GM12878 (cell line): Measurements from ENCODE around the gene TET2. TPM values are rescaled to one million over a fixed set of nuclear protein-coding genes. Genes with fewer than 3 reads are reported as not detected.

Experiments used
- ASH2L ChIP-seq: fragments of 300-600, 200-600 bp; sonication (generic); IDR thresholded peaks from 2 replicates; pipeline ENCODE4 v1.6.1; 2017; ENCODE audit warnings: low read depth, mild to moderate bottlenecking, borderline replicate concordance
- CEBPZ ChIP-seq: fragments of 150-350 bp; IDR thresholded peaks from 2 replicates; pipeline ENCODE4 v1.6.1; 2016; ENCODE audit warnings: low read depth, low read length
- CHD2 ChIP-seq: IDR thresholded peaks from 2 replicates; pipeline ENCODE4 v1.6.1; 2011; ENCODE audit warnings: low read depth, low read length, improper control_type of control experiment, borderline replicate concordance
- CREB1 ChIP-seq: IDR thresholded peaks from 2 replicates; pipeline ENCODE4 v1.6.1; 2012; ENCODE audit warnings: low read depth, mild to moderate bottlenecking, inconsistent platforms
- CREM ChIP-seq: IDR thresholded peaks from 2 replicates; pipeline ENCODE4 v1.6.1; 2014; ENCODE audit warnings: antibody characterized with exemption, low read depth
- E2F4 ChIP-seq: IDR thresholded peaks from 2 replicates; pipeline ENCODE4 v1.6.1; 2012; ENCODE audit warnings: low read depth, low read length, improper control_type of control experiment
- EED ChIP-seq: sonication (generic); IDR thresholded peaks from 2 replicates; pipeline ENCODE4 v1.6.1; 2016; ENCODE audit warnings: antibody characterized with exemption, low read depth
- EP300 ChIP-seq, 2 experiments: fragments of 150-350 bp in 1 of 2; IDR thresholded peaks; 2 replicates each; pipeline ENCODE4 v1.6.1; 2011 to 2012; ENCODE audit warnings: low read depth in 2 of 2, low read length in 2 of 2, borderline replicate concordance in 1 of 2, improper control_type of control experiment in 1 of 2, inconsistent platforms in 1 of 2; ENCODE audit not compliant: control insufficient read depth in 1 of 2
- ETV6 ChIP-seq, 2 experiments: fragments of 450-650 bp in 1 of 2; IDR thresholded peaks in 1 of 2; conservative IDR thresholded peaks in 1 of 2; 2 replicates each; pipeline ENCODE4 v1.6.1; 2014; ENCODE audit warnings: antibody characterized with exemption in 1 of 2, borderline replicate concordance in 1 of 2, low read depth in 1 of 2, mild to moderate bottlenecking in 1 of 2, moderate library complexity in 1 of 2
- HDAC2 ChIP-seq: fragments of 200-600 bp; sonication (generic); IDR thresholded peaks from 2 replicates; pipeline ENCODE4 v1.6.1; 2017
- HSF1 ChIP-seq: fragments of 150-350 bp; IDR thresholded peaks from 2 replicates; pipeline ENCODE4 v1.6.1; 2014; ENCODE audit warnings: mild to moderate bottlenecking, low read depth, low read length
- IKZF2 ChIP-seq, 2 experiments: fragments of 450-650 bp; IDR thresholded peaks; 2 replicates each; pipeline ENCODE4 v1.6.1; 2017; ENCODE audit warnings: mild to moderate bottlenecking in 2 of 2, moderate library complexity in 2 of 2
- IRF4 ChIP-seq: IDR thresholded peaks from 2 replicates; pipeline ENCODE4 v1.6.1; 2011; ENCODE audit warnings: low read depth, low read length
- MTA3 ChIP-seq: IDR thresholded peaks from 2 replicates; pipeline ENCODE4 v1.6.1; 2012; ENCODE audit warnings: low read length, inconsistent platforms, borderline replicate concordance
- PBX3 ChIP-seq: IDR thresholded peaks from 2 replicates; pipeline ENCODE4 v1.6.1; 2011; ENCODE audit warnings: mild to moderate bottlenecking, low read depth, low read length, moderate library complexity; ENCODE audit not compliant: insufficient replicate concordance
- PKNOX1 ChIP-seq: fragments of 450-650 bp; IDR thresholded peaks from 2 replicates; pipeline ENCODE4 v1.6.1; 2016; ENCODE audit warnings: mild to moderate bottlenecking
- RUNX3 ChIP-seq: IDR thresholded peaks from 2 replicates; pipeline ENCODE4 v1.6.1; 2012; ENCODE audit warnings: low read length, inconsistent platforms
- SUZ12 ChIP-seq: fragments of 200-600 bp; sonication (generic); IDR thresholded peaks from one replicate; pipeline ENCODE4 v1.6.1; 2018; ENCODE audit warnings: antibody characterized with exemption, mild to moderate bottlenecking; ENCODE audit not compliant: unreplicated experiment
- TCF12 ChIP-seq: IDR thresholded peaks from 2 replicates; pipeline ENCODE4 v1.6.1; 2011; ENCODE audit warnings: low read depth, mild to moderate bottlenecking, low read length
- TCF7 ChIP-seq: IDR thresholded peaks from 2 replicates; pipeline ENCODE4 v1.6.1; 2014; ENCODE audit warnings: antibody characterized with exemption, borderline replicate concordance
- ZNF207 ChIP-seq: fragments of 450-650 bp; IDR thresholded peaks from 2 replicates; pipeline ENCODE4 v1.6.1; 2014; ENCODE audit warnings: antibody characterized with exemption, mild to moderate bottlenecking, borderline replicate concordance
- ZSCAN29 ChIP-seq: fragments of 450-650 bp; IDR thresholded peaks from 2 replicates; pipeline ENCODE4 v1.6.1; 2017; ENCODE audit warnings: mild to moderate bottlenecking, moderate library complexity
- polyA plus RNA-seq, 11 experiments: library from polyadenylated mRNA; depleted of rRNA in 4 of 11; unstranded in 6 of 11; stranded (reverse) in 5 of 11; fragments of >200 nt; fragmentation: Nextera tagmentation in 4 of 11; fragmentation: Illumina TruSeq in 1 of 11; extraction: Ambion mirVana in 4 of 11; extraction: Trizol in 1 of 11; gene quantifications; 1 replicate in 1 of 11; 2 replicates in 10 of 11; pipeline versions ENCODE4 v1.2.1 to v1.2.3, GENCODE V29; 2011 to 2016; ENCODE audit warnings: inconsistent platforms in 2 of 11, missing spikeins in 2 of 11, low read depth in 1 of 11
- total RNA-seq, 4 experiments: library from RNA; depleted of rRNA in 3 of 4; stranded (reverse); fragments of >200 nt in 3 of 4; fragmentation: Illumina TruSeq in 1 of 4; extraction: Trizol in 1 of 4; gene quantifications; 2 replicates each; pipeline versions ENCODE4 v1.2.1 to v1.2.3, GENCODE V29; 2013 to 2021

The TET2 gene
- total and polyA plus RNA-seq, 10 of the 15 experiments (the other 5 are each of a cell fraction or from before 2014, with no cell fraction given): 3.7 to 49.0 (median 27.5) TPM

GRCh38 chr4:105145156-105145902 lies 1.3 kb upstream of the TET2 start (continued):
- TF ChIP-seq E2F4 (no peak), IRF4 (0 out of 2 replicates have a peak, but pooled peaks have one; percentile 4), CEBPZ (no peak), TCF7 (peak; percentile 67; the same call in 1 of the 2 replicates), SUZ12 (no peak), RUNX3 (peak; percentile 33; the same call in 1 of the 2 replicates), ZSCAN29 (no peak), ASH2L (no peak), IKZF2 (IDR thresholded peaks at IDR 0.05) (peak in 1 of 2 experiments; percentile 19; a peak in 1 of 4 replicates), CHD2 (no peak), ZNF207 (no peak), TCF12 (no peak), MTA3 (0 out of 2 replicates have a peak, but pooled peaks have one; percentile 32), EP300 (IDR thresholded peaks at IDR 0.05; ENCODE audit: borderline replicate concordance in 1 of 2, control insufficient read depth in 1 of 2, low read depth in 2 of 2, low read length in 2 of 2) (0 out of 4 replicates have a peak, but pooled peaks of 1 of the 2 experiments have one; percentile 19), ETV6 (conservative IDR thresholded peaks at IDR 0.05 in 1 of 2, IDR thresholded peaks at IDR 0.05 in 1 of 2; ENCODE audit: borderline replicate concordance in 1 of 2, low read depth in 1 of 2) (peak in 1 of 2 experiments; percentile 62; a peak in 1 of 4 replicates), CREB1 (peak; percentile 90), HSF1 (no peak), PKNOX1 (peak; percentile 41; the same call in 1 of the 2 replicates), CREM (peak; percentile 78), PBX3 (no peak), EED (no peak), HDAC2 (no peak)
